GM18507 (cell line): ENCODE measurements around the gene PDXP.

Experiments
- DNase-seq: peaks from one replicate; pipeline ENCODE4 v3.0.0; 2011; ENCODE audit warnings: low read depth; ENCODE audit not compliant: insufficient read length; ENCODE audit errors: extremely low spot score
- FAIRE-seq: peaks from 2 replicates; lab custom pipeline; 2011; peaks lifted over from hg19 to GRCh38; lab: Jason Lieb, UNC

Gene PDXP

DNA sequence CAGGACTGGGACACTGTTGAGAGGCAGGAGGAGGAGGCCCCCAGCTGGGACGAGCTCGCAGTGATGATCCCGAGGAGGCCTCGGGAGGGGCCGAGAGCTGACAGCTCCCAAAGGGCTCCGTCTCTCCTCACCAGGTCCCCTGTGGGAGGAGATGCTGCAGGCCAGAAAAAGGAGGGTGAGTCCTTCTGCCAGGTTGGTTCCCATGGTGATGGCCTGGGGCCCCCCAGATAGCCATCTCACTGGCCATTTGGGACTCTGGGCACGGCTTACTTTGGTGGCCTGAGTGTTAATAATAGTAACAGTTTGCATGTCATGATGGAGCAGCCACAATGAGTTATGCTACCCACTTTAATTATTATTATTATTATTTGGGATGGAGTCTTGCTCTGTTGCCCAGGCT lies 57.2 kb downstream of the PDXP start:
- DNase-seq (no peak), FAIRE-seq (no peak)
